Testis (tissue), 2 donors: ENCODE results near the gene OR52W1.

Experiments
- POLR2A ChIP-seq: fragments of 450-650 bp; IDR thresholded peaks from one replicate; pipeline ENCODE4 v1.6.1; 2017; ENCODE audit warnings: antibody characterized with exemption, mild to moderate bottlenecking, moderate library complexity
- TF ChIP-seq, protein P1 (sequence below), 3 experiments: fragments of 450-650 bp in 2 of 3; fragments of 200-600 bp in 1 of 3; sonication (generic) in 1 of 3; IDR thresholded peaks; one replicate each; pipeline ENCODE4 v1.5.1; 2016 to 2019; ENCODE audit warnings: antibody characterized with exemption in 3 of 3, mild to moderate bottlenecking in 2 of 3, moderate library complexity in 1 of 3

DNA sequence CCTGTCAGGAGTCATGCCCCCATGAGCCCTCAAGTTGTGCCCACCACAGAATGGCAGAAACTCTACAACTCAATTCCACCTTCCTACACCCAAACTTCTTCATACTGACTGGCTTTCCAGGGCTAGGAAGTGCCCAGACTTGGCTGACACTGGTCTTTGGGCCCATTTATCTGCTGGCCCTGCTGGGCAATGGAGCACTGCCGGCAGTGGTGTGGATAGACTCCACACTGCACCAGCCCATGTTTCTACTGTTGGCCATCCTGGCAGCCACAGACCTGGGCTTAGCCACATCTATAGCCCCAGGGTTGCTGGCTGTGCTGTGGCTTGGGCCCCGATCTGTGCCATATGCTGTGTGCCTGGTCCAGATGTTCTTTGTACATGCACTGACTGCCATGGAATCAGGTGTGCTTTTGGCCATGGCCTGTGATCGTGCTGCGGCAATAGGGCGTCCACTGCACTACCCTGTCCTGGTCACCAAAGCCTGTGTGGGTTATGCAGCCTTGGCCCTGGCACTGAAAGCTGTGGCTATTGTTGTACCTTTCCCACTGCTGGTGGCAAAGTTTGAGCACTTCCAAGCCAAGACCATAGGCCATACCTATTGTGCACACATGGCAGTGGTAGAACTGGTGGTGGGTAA lies at the start of gene OR52W1:
- TF ChIP-seq, protein P1, sequence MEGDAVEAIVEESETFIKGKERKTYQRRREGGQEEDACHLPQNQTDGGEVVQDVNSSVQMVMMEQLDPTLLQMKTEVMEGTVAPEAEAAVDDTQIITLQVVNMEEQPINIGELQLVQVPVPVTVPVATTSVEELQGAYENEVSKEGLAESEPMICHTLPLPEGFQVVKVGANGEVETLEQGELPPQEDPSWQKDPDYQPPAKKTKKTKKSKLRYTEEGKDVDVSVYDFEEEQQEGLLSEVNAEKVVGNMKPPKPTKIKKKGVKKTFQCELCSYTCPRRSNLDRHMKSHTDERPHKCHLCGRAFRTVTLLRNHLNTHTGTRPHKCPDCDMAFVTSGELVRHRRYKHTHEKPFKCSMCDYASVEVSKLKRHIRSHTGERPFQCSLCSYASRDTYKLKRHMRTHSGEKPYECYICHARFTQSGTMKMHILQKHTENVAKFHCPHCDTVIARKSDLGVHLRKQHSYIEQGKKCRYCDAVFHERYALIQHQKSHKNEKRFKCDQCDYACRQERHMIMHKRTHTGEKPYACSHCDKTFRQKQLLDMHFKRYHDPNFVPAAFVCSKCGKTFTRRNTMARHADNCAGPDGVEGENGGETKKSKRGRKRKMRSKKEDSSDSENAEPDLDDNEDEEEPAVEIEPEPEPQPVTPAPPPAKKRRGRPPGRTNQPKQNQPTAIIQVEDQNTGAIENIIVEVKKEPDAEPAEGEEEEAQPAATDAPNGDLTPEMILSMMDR (IDR thresholded peaks at IDR 0.05): no peak
- TF ChIP-seq POLR2A: no peak
